Colonic mucosa (tissue), 4 donors: ENCODE data around the gene RGMB. TPM values are rescaled to one million over a fixed set of nuclear protein-coding genes. Genes with fewer than 3 reads are reported as not detected.

Experiments used
- DNase-seq: peaks from one replicate; pipeline ENCODE4 v3.0.0-alpha.2; 2020
- H3K27ac ChIP-seq: fragments of 200-600 bp; one replicate; pipeline ENCODE4 v1.8.0; 2021
- H3K27me3 ChIP-seq: fragments of 200-600 bp; one replicate; pipeline ENCODE4 v1.8.0; 2021
- H3K36me3 ChIP-seq: fragments of 200-600 bp; one replicate; pipeline ENCODE4 v1.8.0; 2021
- H3K4me1 ChIP-seq: fragments of 200-600 bp; one replicate; pipeline ENCODE4 v1.8.0; 2021; ENCODE audit warnings: mild to moderate bottlenecking
- H3K4me3 ChIP-seq: fragments of 200-600 bp; one replicate; pipeline ENCODE4 v1.8.0; 2021
- H3K9ac ChIP-seq, 2 donors: one replicate each; pipeline ENCODE4 v1.7.0; 2013; ENCODE audit warnings: control low read depth in 2 of 2, low read depth in 2 of 2, low read length in 2 of 2
- H3K9me3 ChIP-seq: fragments of 200-600 bp; one replicate; pipeline ENCODE4 v1.8.0; 2021
- CTCF ChIP-seq: fragments of 200-600 bp; IDR thresholded peaks from one replicate; pipeline ENCODE4 v1.8.0; 2022; ENCODE audit warnings: antibody characterized with exemption, mild to moderate bottlenecking
- intact Hi-C: fragments of 100-400 bp; cut with DNase I; formaldehyde crosslinking; loops from one replicate; pipeline ENCODE4 v1.14.1; 2022
- total RNA-seq, 2 donors: library from RNA; stranded (reverse); fragmentation: NEBNext Ultra II Directional in 1 of 2; extraction: Animal tissue kit (Norgen Biotek cat#: 25700) in 1 of 2; gene quantifications; one replicate each; pipeline ENCODE4 v1.2.1, GENCODE V29; 2021
- donor health status: healthy.
- donor health status: DM: no; HTN: no; CAD: no.
- donor health status: DM: no; HTN: no; CAD: no.

Gene RGMB
- total RNA-seq, 2 donors from 2014 or later, result 67.7 to 69.6 TPM

GRCh38 chr5:98789029-98789428 is 15.6 kb downstream of the RGMB start:
- no peaks in the 10 kb centered on the region for H3K27me3 ChIP-seq
- no peaks in the 10 kb centered on the region for H3K9me3 ChIP-seq
- no peak for TF ChIP-seq CTCF
- H3K36me3 ChIP-seq, result no peaks in the 10 kb centered on the region
- intact Hi-C loops, result no loop called here
- H3K4me3 ChIP-seq, result no peak overlapping the region
- peaks cover 7% of the 10 kb centered on the region for H3K4me1 ChIP-seq
- no peak overlapping the region for H3K27ac ChIP-seq
- no peak for DNase-seq
- no peak overlapping the region for H3K9ac ChIP-seq

GRCh38 chr5:98791001-98791519 is 17.6 kb downstream of the RGMB start:
- no peak for TF ChIP-seq CTCF
- Histone ChIP-seq H3K27me3 (no peaks in the 10 kb centered on the region), H3K27ac (no peak overlapping the region), H3K9ac (no peak overlapping the region), H3K36me3 (no peaks in the 10 kb centered on the region), H3K4me1 (peaks cover 10% of the 10 kb centered on the region), H3K9me3 (no peaks in the 10 kb centered on the region), H3K4me3 (no peak overlapping the region)
- intact Hi-C loops, result no loop called here
- DNase-seq, result no peak

GRCh38 chr5:98791898-98792580 is 18.6 kb downstream of the RGMB start:
- DNase-seq, result no peak
- Histone ChIP-seq H3K9me3 (no peaks in the 10 kb centered on the region), H3K4me3 (no peak overlapping the region), H3K36me3 (no peaks in the 10 kb centered on the region), H3K9ac (no peak overlapping the region), H3K27ac (no peak overlapping the region), H3K4me1 (peaks cover 10% of the 10 kb centered on the region), H3K27me3 (no peaks in the 10 kb centered on the region)
- no peak for TF ChIP-seq CTCF
- intact Hi-C loops, result no loop called here

- no peak for DNase-seq
- no peak overlapping the region for H3K27ac ChIP-seq
- no peak overlapping the region for H3K4me3 ChIP-seq
- TF ChIP-seq CTCF, result no peak
- H3K36me3 ChIP-seq, result no peaks in the 10 kb centered on the region
- H3K9ac ChIP-seq, result no peak overlapping the region
- H3K9me3 ChIP-seq, result no peaks in the 10 kb centered on the region
- intact Hi-C loops, result no loop called here
- peaks cover 10% of the 10 kb centered on the region for H3K4me1 ChIP-seq
- H3K27me3 ChIP-seq, result no peaks in the 10 kb centered on the region
These were observed 19.8 kb downstream of the RGMB start for GRCh38 chr5:98793223-98793622.

GRCh38 chr5:98794001-98794400 is 20.5 kb downstream of the RGMB start:
- Histone ChIP-seq H3K27ac (no peak overlapping the region), H3K4me3 (no peak overlapping the region), H3K9me3 (no peaks in the 10 kb centered on the region), H3K4me1 (peaks cover 10% of the 10 kb centered on the region), H3K9ac (peak overlapping the region in 1 of 2 donors; percentile 3), H3K27me3 (no peaks in the 10 kb centered on the region), H3K36me3 (no peaks in the 10 kb centered on the region)
- intact Hi-C loops, result no loop called here
- DNase-seq, result peak; percentile 55
- TF ChIP-seq CTCF, result no peak
